Measurements from ENCODE around the gene MBD4. TPM values are rescaled to one million over a fixed set of nuclear protein-coding genes. Genes with fewer than 3 reads are reported as not detected.

The MBD4 gene
- total and polyA plus RNA-seq, 10 of the 15 experiments (the other 5 are each of a cell fraction or from before 2014, with no cell fraction given) = 17.7 to 59.0 (median 49.0) TPM

DNA sequence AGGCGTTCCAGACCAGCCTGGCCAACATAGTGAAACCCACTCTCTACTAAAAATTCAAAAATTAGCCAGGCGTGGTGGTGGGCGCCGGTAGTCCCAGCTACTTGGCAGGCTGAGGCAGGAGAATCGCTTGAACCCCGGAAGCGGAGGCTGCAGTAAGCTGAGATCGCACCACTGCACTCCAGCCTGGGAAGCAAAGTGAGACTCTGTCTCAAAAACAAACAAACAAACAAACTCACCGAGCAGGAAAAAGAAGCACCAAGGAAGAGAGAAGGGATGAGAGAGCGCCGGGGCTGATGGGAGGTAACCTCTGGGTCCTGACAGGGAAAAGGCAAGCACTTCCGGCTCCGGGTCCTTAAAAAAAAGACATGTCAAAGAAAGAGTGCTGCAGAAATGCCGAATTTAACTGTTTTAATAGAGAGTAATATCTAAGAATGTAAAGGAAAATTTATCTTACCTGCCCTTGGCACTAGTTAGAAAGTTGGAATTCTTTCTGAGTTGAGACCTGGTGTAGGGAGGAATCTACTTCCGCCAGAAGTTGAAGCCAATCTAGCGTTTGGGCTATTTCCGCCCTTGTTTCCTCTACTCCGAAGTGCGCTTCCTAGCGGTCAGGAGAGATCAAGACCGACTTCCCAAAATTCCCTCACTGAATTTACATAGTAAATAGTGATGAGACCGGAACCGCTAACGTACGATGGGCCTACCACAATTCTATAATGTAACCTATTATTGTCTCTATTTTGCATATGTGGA is 40.4 kb downstream of the MBD4 start (continued):
- TF ChIP-seq ZNF592 (IDR thresholded peaks at IDR 0.05) (no peak), E4F1 (IDR thresholded peaks at IDR 0.05; ENCODE audit: borderline replicate concordance, partially characterized antibody) (peak; percentile 93), ZNF24 (IDR thresholded peaks at IDR 0.05) (no peak), SREBF1 (IDR thresholded peaks at IDR 0.05; ENCODE audit: low read length) (no peak), CBFB (IDR thresholded peaks at IDR 0.05; ENCODE audit: low read depth) (no peak; the same call in 1 of the 2 replicates), TBL1XR1 (IDR thresholded peaks at IDR 0.05; ENCODE audit: low read depth, low read length) (0 out of 2 replicates have a peak, but pooled peaks have one; percentile 5), KDM1A (IDR thresholded peaks at IDR 0.05; ENCODE audit: borderline replicate concordance) (no peak), ZNF207 (IDR thresholded peaks at IDR 0.05; ENCODE audit: borderline replicate concordance) (no peak), REST (IDR thresholded peaks at IDR 0.05; ENCODE audit: low read depth, low read length) (no peak), SRF (IDR thresholded peaks at IDR 0.05; ENCODE audit: low read depth in 2 of 2, low read length in 2 of 2) (peak; percentile 27 to 49; a peak in 2 of 4 replicates), STAT3 (IDR thresholded peaks at IDR 0.05; ENCODE audit: low read depth, low read length) (no peak), LARP7 (IDR thresholded peaks at IDR 0.05) (no peak)
- TF ChIP-seq, protein P1, sequence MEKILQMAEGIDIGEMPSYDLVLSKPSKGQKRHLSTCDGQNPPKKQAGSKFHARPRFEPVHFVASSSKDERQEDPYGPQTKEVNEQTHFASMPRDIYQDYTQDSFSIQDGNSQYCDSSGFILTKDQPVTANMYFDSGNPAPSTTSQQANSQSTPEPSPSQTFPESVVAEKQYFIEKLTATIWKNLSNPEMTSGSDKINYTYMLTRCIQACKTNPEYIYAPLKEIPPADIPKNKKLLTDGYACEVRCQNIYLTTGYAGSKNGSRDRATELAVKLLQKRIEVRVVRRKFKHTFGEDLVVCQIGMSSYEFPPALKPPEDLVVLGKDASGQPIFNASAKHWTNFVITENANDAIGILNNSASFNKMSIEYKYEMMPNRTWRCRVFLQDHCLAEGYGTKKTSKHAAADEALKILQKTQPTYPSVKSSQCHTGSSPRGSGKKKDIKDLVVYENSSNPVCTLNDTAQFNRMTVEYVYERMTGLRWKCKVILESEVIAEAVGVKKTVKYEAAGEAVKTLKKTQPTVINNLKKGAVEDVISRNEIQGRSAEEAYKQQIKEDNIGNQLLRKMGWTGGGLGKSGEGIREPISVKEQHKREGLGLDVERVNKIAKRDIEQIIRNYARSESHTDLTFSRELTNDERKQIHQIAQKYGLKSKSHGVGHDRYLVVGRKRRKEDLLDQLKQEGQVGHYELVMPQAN (conservative IDR thresholded peaks at IDR 0.05) = peak; percentile 43
- TF ChIP-seq, protein P2, sequence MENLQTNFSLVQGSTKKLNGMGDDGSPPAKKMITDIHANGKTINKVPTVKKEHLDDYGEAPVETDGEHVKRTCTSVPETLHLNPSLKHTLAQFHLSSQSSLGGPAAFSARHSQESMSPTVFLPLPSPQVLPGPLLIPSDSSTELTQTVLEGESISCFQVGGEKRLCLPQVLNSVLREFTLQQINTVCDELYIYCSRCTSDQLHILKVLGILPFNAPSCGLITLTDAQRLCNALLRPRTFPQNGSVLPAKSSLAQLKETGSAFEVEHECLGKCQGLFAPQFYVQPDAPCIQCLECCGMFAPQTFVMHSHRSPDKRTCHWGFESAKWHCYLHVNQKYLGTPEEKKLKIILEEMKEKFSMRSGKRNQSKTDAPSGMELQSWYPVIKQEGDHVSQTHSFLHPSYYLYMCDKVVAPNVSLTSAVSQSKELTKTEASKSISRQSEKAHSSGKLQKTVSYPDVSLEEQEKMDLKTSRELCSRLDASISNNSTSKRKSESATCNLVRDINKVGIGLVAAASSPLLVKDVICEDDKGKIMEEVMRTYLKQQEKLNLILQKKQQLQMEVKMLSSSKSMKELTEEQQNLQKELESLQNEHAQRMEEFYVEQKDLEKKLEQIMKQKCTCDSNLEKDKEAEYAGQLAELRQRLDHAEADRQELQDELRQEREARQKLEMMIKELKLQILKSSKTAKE (IDR thresholded peaks at IDR 0.05; ENCODE audit: low read depth, poor library complexity, severe bottlenecking) = peak; percentile 59

Data from GM12878 (cell line).